ENCODE data around the gene RBM20.

RBM20 gene

DNA sequence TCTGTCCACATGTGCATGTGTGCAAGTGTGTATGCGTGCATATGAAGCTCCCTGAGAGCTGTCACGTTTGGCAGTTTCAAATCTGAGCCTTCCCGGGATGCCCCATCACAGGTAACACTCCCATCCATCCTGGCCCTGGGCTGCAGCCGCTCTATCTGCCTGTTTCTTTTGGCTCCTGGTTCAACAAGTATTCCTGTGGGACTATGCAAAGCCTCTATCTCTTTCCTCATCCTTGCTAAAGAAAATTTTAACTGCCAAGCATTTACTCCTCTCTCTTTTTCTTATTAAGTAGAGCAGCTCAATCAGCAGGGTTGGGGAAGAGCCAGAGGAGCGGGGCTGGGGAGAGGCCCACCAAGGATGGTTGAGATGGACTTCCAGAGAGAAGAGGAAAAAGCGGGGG is 203.2 kb downstream of the RBM20 start:
- Histone ChIP-seq H3K4me1 (ENCODE audit: insufficient read depth, low read length) (no peaks in the 10 kb centered on the region), H3K27ac (ENCODE audit: low read depth, low read length) (no peak overlapping the region)

DNA sequence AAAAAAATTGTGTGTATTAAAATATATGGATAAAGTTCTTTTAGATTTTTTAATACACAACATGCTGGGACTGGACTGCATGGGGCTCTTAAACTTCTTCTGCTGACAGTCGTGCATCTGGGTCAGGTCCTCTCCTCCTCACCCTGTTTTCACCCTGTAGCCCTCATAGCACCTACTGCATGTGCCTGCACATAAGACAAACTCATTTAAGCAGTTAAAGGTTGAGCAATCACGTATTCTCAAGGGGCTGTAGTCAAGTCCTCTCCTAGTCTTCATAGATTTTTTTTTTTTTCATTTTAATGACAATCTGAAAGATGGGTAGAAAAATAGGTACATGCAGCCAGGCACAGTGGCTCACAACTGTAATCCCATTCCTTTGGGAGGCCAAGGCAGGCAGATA is 204.0 kb downstream of the RBM20 start:
- Histone ChIP-seq H3K9ac (ENCODE audit: low read length) (no peak overlapping the region), H3K4me1 (ENCODE audit: insufficient read depth, low read length) (no peaks in the 10 kb centered on the region)

More for the DNA sequence above, 203.2 kb downstream of the RBM20 start:
- no peak overlapping the region for H3K9ac ChIP-seq (ENCODE audit: low read length)
- H3K9me3 ChIP-seq (ENCODE audit: low read length) = no peaks in the 10 kb centered on the region
- H3K36me3 ChIP-seq (ENCODE audit: insufficient read depth, low read length) = no peaks in the 10 kb centered on the region
- no peak overlapping the region for H3K4me3 ChIP-seq (ENCODE audit: low read depth in 1 of 2, low read length in 2 of 2)
- no peaks in the 10 kb centered on the region for H3K27me3 ChIP-seq (ENCODE audit: control insufficient read depth in 1 of 2, insufficient read depth in 2 of 2, low read length in 2 of 2)

DNA sequence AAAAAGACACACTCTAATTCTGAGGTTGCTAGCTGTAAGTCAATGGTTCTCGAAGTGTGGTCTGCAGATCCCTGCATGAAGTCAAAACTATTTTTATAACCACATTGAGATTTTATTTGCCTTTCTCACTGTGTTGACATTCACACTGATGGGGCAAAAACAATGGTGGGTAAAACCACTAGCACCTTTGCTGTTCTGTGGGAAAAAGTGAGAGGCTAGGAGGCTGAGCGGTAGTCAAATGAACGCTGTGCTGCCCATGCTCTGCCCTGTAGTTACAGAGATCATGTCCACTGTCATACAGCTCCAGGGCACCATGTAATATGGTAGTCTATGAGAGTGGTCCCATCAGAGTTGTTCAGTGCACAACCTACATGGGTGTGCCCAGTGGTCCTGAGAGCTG is 206.0 kb downstream of the RBM20 start:
- Histone ChIP-seq H3K4me3 (ENCODE audit: low read depth in 1 of 2, low read length in 2 of 2) (no peak overlapping the region), H3K27me3 (ENCODE audit: control insufficient read depth in 1 of 2, insufficient read depth in 2 of 2, low read length in 2 of 2) (no peaks in the 10 kb centered on the region), H3K9me3 (ENCODE audit: low read length) (no peaks in the 10 kb centered on the region), H3K9ac (ENCODE audit: low read length) (no peak overlapping the region), H3K36me3 (ENCODE audit: insufficient read depth, low read length) (no peaks in the 10 kb centered on the region), H3K27ac (ENCODE audit: low read depth, low read length) (no peak overlapping the region), H3K4me1 (ENCODE audit: insufficient read depth, low read length) (no peaks in the 10 kb centered on the region)

More for the DNA sequence above, 204.0 kb downstream of the RBM20 start:
- Histone ChIP-seq H3K9me3 (ENCODE audit: low read length) (no peaks in the 10 kb centered on the region), H3K4me3 (ENCODE audit: low read depth in 1 of 2, low read length in 2 of 2) (no peak overlapping the region), H3K27ac (ENCODE audit: low read depth, low read length) (no peak overlapping the region), H3K27me3 (ENCODE audit: control insufficient read depth in 1 of 2, insufficient read depth in 2 of 2, low read length in 2 of 2) (no peaks in the 10 kb centered on the region), H3K36me3 (ENCODE audit: insufficient read depth, low read length) (no peaks in the 10 kb centered on the region)

DNA sequence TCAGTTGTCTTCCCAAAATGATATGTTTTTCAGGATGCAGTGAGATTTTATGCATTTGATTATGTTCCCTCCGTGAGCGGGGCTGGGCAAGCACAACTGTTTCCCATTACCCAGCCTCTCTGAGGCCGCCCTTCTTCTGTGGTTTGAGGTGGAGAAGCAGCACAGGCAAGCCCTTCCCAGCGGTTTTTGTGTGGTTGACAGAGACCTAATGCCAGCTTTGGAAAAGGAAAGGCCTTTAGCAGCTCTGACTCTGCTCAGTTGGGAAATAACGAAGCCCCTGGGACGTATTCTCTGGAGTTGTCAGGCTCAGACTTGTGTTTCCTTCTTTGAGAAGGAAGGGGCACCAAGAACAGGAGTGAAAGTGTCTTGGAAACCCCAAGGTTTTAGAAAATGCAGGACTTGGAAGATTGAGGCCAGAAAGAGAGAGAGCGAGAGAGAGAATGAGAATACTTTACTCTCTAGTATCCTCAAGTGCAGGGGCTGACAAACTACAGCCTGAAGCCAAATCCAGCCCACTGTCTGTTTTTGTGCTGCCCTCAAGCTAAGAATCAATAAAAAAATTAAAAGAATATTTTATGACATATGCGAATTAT is 207.0 kb downstream of the RBM20 start:
- no peaks in the 10 kb centered on the region for H3K9me3 ChIP-seq (ENCODE audit: low read length)
- H3K4me3 ChIP-seq (ENCODE audit: low read depth in 1 of 2, low read length in 2 of 2) = no peak overlapping the region
- H3K27me3 ChIP-seq (ENCODE audit: control insufficient read depth in 1 of 2, insufficient read depth in 2 of 2, low read length in 2 of 2) = no peaks in the 10 kb centered on the region
- no peaks in the 10 kb centered on the region for H3K36me3 ChIP-seq (ENCODE audit: insufficient read depth, low read length)
- H3K4me1 ChIP-seq (ENCODE audit: insufficient read depth, low read length) = no peaks in the 10 kb centered on the region
- H3K27ac ChIP-seq (ENCODE audit: low read depth, low read length) = no peak overlapping the region
- no peak overlapping the region for H3K9ac ChIP-seq (ENCODE audit: low read length)

DNA sequence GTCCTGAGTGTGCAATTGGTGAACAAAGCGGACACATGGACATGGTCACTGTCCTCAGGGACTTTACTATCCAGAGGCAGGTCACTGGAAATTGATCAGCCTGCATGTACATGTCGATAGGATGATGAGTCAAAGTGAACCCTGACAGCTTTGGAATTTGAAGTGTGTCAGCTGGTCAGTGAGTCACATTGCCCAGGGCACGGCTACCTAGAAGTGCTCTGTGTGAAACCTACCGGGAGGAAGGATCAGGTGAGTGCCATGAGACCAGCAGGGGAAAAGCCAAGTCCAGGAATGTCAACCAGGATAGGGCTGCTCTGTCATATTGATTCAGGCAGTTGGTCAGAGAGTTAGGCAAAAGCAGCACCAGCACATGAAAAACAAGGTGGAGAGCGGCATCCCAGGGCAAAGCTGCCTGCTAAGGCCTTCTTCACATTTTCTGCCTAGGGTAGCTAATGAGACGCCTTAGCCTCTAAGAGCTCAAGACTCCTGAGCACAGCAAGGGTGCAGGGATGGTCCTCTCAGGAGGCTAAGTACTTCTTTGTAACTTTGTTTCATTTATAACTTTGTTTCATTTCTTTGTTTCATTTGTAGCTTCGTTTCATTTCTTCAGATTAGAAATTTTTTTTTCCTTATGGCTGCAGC is 208.2 kb downstream of the RBM20 start:
- no peak overlapping the region for H3K9ac ChIP-seq (ENCODE audit: low read length)
- no peak overlapping the region for H3K27ac ChIP-seq (ENCODE audit: low read depth, low read length)
- no peaks in the 10 kb centered on the region for H3K36me3 ChIP-seq (ENCODE audit: insufficient read depth, low read length)
- H3K4me3 ChIP-seq (ENCODE audit: low read depth in 1 of 2, low read length in 2 of 2) = no peak overlapping the region
- H3K9me3 ChIP-seq (ENCODE audit: low read length) = no peaks in the 10 kb centered on the region
- H3K4me1 ChIP-seq (ENCODE audit: insufficient read depth, low read length) = peaks cover 2% of the 10 kb centered on the region
- no peaks in the 10 kb centered on the region for H3K27me3 ChIP-seq (ENCODE audit: control insufficient read depth in 1 of 2, insufficient read depth in 2 of 2, low read length in 2 of 2)

DNA sequence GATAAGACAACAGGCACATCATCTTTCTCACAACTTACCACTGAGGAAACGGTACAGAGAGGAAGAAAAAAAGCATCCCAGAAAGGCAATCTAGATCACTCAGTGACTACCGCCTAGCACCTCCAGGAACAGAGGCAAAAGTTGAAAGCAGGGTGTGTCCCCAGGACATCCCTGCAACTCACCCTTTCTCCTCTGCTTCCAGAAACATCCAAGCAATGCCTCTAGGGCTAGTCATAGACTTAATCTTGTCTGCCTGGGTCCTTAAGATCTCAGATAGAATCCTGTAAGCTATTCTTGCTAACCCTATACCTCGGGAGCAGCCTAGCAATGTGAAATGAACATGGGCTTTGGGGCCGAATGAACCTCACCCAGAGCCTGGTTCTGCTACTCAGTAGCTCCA is 208.8 kb downstream of the RBM20 start:
- Histone ChIP-seq H3K4me1 (ENCODE audit: insufficient read depth, low read length) (peaks cover 8% of the 10 kb centered on the region), H3K27ac (ENCODE audit: low read depth, low read length) (no peak overlapping the region), H3K9ac (ENCODE audit: low read length) (no peak overlapping the region), H3K4me3 (ENCODE audit: low read depth in 1 of 2, low read length in 2 of 2) (no peak overlapping the region), H3K27me3 (ENCODE audit: control insufficient read depth in 1 of 2, insufficient read depth in 2 of 2, low read length in 2 of 2) (no peaks in the 10 kb centered on the region), H3K36me3 (ENCODE audit: insufficient read depth, low read length) (no peaks in the 10 kb centered on the region), H3K9me3 (ENCODE audit: low read length) (no peaks in the 10 kb centered on the region)

DNA sequence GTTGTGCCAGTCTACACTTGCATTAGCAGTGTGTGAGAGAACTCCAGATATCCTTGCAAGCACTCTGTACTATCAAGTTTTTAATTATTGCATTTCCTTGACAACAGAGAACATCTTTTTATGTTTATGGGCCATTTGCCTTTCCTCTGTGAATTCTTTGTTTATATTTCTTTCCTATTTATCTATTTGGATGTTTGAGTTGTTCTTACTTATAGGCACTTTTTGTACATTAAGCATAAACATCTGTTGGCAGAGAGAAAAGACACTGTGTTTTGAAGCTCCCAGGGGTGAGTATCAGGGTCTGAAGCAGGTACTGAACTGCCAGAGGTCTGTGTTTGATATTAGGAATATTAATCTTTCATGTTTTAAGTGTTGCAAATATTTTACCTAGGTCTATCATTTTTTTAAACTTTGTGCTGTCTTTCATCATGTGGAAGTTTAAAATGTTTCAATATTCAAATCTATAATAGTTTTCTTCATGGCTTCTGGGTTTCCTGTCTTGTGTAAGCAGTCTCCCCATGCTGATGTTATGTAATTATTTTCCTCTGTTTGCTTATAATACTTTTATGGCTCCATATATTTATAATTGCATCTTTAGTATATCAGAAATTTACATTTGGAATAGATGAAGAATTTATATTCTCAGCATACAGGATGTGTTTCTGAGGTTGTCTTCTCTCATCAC is 209.9 kb downstream of the RBM20 start:
- Histone ChIP-seq H3K27ac (ENCODE audit: low read depth, low read length) (no peak overlapping the region), H3K9ac (ENCODE audit: low read length) (no peak overlapping the region), H3K27me3 (ENCODE audit: control insufficient read depth in 1 of 2, insufficient read depth in 2 of 2, low read length in 2 of 2) (no peaks in the 10 kb centered on the region), H3K36me3 (ENCODE audit: insufficient read depth, low read length) (no peaks in the 10 kb centered on the region), H3K4me1 (ENCODE audit: insufficient read depth, low read length) (peaks cover 9% of the 10 kb centered on the region), H3K4me3 (ENCODE audit: low read depth in 1 of 2, low read length in 2 of 2) (no peak overlapping the region), H3K9me3 (ENCODE audit: low read length) (no peaks in the 10 kb centered on the region)

DNA sequence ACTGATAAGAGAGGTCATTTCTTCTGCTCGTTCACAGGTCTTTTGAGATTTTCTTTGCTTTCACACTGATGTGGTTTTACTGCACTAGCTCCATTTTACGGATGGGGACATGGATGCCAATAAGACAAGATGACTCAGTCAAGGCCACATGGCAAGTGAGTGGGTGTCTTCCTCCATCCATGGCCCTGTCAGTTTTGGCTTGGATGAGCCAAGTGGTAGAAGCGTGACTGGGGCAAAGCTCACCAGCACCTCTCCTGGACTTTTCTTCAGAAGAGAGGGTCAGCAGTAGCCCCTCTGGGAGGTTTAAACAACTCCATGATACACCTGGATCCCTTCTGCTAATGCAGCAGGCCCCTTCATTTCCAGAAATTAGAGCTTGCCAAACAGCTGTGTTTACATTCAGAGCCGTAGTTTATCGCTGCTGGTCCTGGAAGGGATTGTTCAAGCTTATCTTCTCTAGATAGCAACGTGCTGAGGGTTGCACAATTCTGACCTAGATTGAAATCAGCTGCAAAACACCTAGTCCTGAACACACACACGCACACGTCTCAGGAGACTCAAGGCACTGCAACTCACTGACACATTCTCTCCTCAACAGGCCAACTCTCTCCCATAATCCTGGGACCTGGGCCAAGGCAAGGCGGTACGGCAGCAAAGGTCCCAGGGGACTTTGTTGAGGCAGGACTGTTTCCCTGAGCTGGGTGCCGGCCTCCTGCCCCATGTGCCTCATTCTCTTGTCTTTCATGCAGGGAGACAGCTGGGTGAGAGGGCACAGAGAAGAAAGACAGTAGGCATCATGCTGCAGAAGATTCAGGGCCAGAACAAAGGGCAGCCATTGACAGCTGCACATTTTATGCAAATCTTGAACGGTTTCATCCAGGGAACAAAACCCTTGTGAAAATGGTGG is 213.4 kb downstream of the RBM20 start:
- Histone ChIP-seq H3K27me3 (ENCODE audit: control insufficient read depth in 1 of 2, insufficient read depth in 2 of 2, low read length in 2 of 2) (no peaks in the 10 kb centered on the region), H3K4me1 (ENCODE audit: insufficient read depth, low read length) (peaks cover 24% of the 10 kb centered on the region), H3K4me3 (ENCODE audit: low read depth in 1 of 2, low read length in 2 of 2) (no peak overlapping the region), H3K36me3 (ENCODE audit: insufficient read depth, low read length) (no peaks in the 10 kb centered on the region), H3K9me3 (ENCODE audit: low read length) (no peaks in the 10 kb centered on the region), H3K9ac (ENCODE audit: low read length) (no peak overlapping the region), H3K27ac (ENCODE audit: low read depth, low read length) (no peak overlapping the region)

DNA sequence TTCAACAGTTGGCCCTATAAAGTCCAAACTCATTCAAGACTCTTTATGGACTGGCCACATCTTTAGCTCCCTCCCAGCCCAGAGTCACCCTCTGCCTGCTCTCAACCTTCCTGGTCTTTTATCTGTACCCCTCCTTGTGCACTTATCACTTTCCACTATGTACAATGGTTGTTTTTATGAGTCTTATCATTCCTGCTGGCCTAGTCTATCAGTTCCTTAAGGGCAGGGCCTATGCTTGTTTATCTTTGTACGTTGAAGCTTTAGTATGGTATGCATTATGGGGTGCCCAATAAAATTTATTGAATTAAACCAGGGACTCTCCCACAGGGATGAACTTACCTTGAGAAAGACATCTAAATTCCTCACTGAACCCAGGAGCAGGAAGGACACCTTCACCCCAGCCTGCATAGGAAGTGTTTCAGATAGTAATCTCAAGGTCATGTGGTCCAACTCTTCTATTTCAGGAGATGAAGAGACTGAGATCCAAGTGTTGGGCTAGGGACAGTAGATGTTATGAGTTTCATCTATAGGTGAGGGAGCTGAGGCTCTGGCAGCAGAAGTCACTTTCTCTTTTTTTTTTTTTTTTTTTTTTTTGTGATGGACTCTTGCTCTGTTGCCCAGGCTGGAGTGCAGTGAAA is 214.3 kb downstream of the RBM20 start:
- Histone ChIP-seq H3K4me1 (ENCODE audit: insufficient read depth, low read length) (peaks cover 24% of the 10 kb centered on the region), H3K9me3 (ENCODE audit: low read length) (no peaks in the 10 kb centered on the region), H3K27ac (ENCODE audit: low read depth, low read length) (no peak overlapping the region)

DNA sequence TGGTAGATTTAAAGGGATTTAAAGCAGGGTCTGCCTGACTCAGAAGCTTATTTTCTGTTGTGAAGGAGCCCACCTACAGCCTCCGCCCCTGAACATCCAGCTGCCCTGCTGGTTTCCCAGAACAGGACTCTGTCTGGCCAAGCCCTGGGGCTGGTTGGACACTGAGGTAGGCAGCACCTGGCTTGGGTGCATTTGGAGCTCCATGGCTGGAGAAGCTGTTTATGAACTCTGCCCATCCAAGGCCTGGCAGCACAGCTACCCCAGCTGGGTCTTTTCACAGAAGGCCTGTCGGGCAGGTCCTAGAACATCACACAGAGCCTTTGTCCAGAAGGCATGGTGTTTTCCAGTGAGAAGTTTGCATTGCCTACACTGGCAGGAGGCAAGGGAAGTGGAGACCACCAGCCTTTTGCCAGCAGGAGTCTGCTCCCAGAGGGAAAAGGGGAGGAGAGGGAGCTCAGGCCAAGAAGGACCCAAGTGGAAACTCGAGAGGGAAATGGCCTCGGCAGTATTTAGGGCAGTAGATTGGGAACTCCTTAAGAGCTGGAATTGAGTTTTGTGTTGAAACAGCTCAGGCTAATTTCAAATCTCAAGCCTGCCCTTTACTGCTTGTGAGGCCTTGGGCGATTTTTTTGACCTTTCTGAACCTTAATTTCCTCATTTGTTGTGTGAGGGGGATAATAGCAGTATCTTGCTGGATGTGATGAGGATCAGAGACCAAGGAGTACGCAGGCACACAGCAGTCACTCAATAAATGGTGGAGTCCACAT is 215.3 kb downstream of the RBM20 start:
- H3K4me3 ChIP-seq (ENCODE audit: low read depth in 1 of 2, low read length in 2 of 2) = no peak overlapping the region
- no peaks in the 10 kb centered on the region for H3K36me3 ChIP-seq (ENCODE audit: insufficient read depth, low read length)
- peak overlapping the region; percentile 59 for H3K27ac ChIP-seq (ENCODE audit: low read depth, low read length)
- H3K4me1 ChIP-seq (ENCODE audit: insufficient read depth, low read length) = peaks cover 24% of the 10 kb centered on the region
- H3K9me3 ChIP-seq (ENCODE audit: low read length) = no peaks in the 10 kb centered on the region
- no peaks in the 10 kb centered on the region for H3K27me3 ChIP-seq (ENCODE audit: control insufficient read depth in 1 of 2, insufficient read depth in 2 of 2, low read length in 2 of 2)
- H3K9ac ChIP-seq (ENCODE audit: low read length) = no peak overlapping the region

More for the DNA sequence above, 214.3 kb downstream of the RBM20 start:
- Histone ChIP-seq H3K9ac (ENCODE audit: low read length) (no peak overlapping the region), H3K27me3 (ENCODE audit: control insufficient read depth in 1 of 2, insufficient read depth in 2 of 2, low read length in 2 of 2) (no peaks in the 10 kb centered on the region), H3K36me3 (ENCODE audit: insufficient read depth, low read length) (no peaks in the 10 kb centered on the region), H3K4me3 (ENCODE audit: low read depth in 1 of 2, low read length in 2 of 2) (no peak overlapping the region)
